HG03159 (cell line): ENCODE data around the gene DGLUCY.
"Not testable (repeated sequence)": the region's sequence is repeated elsewhere in the genome, so short reads cannot be mapped to it uniquely, and the experiment has no call there.

Experiments used
- ATAC-seq: cut with Tn5 transposase; IDR thresholded peaks from one replicate; pipeline ENCODE4 v1.9.1; 2021; ENCODE audit warnings: mild to moderate bottlenecking, moderate library complexity; ENCODE audit not compliant: unreplicated experiment

The DGLUCY gene

GRCh38 chr14:91255026-91255695 lies 141.3 kb downstream of the DGLUCY start:
- no peak for ATAC-seq

GRCh38 chr14:91256661-91257060 lies 142.8 kb downstream of the DGLUCY start:
- ATAC-seq = no peak

DNA sequence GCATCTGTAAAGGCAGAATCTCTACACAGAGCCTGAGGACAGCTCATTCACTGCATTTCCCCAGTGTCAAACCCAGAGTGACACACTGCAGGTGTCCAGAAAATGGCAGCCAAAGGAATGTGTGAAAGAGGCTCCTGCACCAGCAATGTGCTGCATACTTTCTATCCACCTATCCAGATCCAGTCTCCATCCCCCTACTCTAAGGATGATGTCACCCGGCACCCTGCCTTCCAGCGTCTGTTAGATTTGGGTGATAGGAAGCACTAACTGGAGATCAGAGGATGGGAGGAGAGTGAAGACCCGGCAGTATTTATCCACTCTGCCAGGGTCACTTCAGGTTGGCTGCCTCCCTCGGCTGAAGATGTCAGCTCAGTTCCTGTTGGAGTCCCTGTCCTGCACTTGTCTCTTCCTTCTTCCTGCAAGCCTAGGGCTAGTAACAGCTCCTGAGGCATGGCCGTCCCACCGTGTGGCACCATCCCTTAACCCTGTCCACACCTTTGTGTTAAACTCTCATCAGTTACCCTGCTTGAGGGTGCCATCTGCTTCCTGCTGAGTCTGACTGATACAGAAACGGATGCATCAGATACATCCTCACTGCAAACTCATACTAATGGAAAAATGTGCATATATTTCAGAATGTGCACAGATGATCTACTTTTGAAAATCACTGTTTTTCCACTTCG lies 143.6 kb downstream of the DGLUCY start:
- ATAC-seq = no peak

- no peak for ATAC-seq
These were observed 144.2 kb downstream of the DGLUCY start for GRCh38 chr14:91258011-91258618.

DNA sequence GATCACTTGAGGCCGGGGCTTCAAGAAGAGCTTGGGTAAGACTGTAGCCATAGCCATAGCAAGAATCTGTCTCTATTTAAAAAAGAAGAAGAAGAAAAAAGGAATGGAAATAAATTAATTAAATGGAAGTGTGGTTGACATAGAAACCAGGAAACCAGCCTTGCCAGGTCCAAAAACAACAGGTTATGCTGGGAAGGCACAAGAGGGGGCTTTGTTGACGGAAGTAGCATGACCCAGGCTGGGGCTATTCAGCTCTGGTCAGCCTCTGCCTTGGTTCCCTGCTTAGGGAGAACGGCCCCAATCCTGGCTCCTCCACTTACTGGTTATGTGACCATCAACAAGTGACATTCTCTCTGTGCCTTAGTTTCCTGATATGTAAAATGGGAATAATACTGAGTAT lies 145.0 kb downstream of the DGLUCY start:
- no peak for ATAC-seq

DNA sequence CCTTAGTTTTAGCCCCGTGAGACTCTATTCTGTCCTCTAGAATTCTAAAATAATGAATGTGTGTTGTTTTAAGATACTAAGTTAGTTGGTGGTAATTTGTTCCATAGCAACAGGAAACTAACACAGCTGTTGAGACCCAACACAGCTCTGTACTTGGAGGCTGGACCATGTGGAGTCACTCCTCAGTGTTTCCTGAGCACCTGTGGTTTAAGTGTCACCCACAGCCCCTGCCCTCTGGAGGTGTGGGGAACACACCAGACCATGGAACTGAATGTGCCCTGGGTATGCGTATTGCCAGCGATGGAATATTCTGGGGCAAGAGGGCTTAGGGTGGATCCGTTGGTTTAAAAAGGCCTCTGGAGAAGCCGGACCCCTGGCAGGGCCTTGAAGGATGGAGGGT lies 147.2 kb downstream of the DGLUCY start:
- ATAC-seq = no peak

- no peak for ATAC-seq
These were observed 148.2 kb downstream of the DGLUCY start for GRCh38 chr14:91261986-91262549.

DNA sequence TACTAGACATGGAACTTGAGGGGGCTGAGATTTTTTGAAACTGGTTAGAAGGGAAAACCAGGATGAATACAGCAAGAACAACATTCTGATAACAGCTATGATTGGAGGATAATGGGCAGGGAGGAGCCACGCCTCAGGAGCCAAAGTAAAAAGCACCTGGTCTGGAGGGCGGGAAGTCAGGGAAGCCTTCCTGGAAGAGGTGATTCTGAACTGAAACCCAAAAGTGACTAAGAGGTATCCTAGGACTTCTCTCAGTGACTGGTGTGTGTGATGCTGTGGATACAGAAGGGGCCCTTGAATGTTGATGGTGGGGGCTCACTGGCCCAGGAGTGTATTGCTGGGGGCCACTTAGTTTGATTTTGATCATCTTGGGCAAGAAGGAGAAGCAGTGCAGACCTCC lies 149.5 kb downstream of the DGLUCY start:
- ATAC-seq = no peak

DNA sequence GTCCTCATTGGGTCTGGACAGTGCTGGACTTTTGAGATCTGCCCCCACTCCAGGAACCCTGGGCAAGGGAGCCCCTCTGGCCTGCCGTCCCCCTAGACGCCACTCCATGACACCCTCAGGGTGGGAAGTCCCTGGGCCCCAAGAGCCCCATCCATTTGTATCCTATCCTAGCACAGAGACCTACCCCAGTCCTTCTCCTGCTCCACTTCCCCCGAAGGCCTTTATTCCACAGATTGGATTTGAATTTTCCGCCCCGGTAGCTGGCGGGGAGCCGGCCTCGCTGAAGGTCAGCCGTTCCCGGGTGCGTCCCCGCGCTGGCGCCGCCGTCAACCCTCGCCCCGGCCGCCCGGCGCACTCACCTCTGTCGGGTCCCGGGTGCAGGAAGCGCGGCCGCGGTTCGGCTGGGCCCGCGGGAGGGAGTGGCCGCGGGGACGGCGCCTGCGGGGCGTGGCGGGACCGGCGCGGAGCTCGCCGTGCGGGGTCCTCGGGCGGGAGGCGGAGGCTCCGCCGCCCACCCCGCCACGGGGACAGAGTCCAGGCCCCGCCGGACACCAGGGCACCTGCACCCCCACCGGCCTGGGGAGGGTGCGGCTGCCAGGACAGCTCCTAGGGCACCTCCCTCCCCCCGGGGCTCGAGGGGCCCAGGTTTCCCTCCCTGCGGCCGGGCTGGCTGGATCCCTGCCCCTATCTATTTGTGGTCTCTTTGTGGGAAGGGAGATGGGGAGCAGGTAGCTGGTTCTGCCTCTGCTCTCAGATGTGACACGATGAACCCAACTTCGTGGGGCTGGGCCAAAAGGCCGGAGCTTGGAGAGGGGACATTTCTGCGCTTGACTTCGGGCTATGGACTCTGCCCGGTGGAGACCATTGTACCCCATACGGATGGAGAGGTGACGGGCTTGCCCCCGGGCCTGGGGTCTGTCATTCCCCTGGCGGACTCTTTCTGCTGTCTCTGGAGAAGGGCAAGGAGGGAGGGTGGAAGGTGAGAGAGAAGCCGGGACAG lies 150.6 kb downstream of the DGLUCY start:
- no peak for ATAC-seq

DNA sequence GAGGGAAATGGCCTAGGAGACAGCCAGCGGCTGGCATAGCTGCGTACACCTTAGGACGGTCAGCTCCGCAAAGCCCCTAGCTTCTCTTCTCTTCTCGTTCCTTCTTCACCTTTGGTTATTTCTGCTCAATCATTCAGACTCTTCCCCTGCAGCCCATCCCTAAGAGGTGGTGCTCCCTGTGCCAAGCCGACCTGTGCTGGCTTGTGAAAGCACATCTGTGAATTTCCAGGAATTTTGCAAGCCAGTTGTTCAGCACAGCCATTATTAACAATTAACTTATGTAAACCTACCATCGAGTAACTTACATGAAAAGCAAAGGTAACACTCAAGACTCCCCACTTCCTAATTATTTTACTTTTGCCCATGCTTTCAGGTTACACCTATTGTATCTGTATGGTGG lies 151.5 kb downstream of the DGLUCY start:
- ATAC-seq = no peak

- ATAC-seq = not testable (repeated sequence)
These were observed 152.4 kb downstream of the DGLUCY start for GRCh38 chr14:91266276-91266675.

DNA sequence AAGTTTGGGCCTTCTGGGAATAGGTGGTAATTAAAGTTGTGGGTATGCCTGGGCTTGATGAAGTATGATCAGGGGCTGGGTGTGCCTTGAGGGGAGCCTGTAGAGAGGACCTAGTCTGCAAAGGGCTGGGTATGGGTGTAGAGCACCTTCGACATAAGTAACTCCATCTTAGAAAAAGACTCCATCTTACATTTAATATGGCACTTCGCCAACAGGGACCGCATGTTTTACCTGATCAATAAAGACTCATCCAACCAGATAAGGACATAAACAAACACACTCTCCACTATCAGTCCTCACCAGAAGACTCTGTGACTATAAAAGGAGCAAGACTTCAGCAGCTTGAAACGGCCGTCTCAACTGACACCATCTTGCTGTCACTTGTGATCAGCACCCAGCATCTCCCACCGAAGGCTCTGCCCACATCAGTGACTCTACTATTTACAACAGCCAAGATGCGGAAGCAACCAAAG lies 154.1 kb downstream of the DGLUCY start:
- no peak for ATAC-seq

GRCh38 chr14:91269076-91269991 lies 155.5 kb downstream of the DGLUCY start:
- no peak for ATAC-seq

DNA sequence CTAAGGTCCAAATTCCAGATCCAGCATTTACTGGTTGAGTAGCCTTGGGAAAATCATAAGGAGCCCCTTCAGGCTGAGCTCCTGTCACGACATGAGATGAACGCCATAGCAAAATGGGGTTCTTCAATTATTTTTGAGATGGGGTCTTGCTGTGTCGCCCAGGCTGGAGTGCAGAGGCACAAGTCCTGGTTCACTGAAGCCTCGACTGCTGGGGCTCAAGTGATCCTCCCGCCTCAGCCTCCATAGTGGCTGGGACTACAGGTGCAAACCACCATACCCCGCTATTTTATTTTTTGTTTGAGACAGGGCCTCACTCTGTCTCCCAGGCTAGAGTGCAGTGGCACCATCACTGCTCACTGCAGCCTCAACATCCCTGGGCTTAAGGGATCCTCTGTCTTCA lies 156.3 kb downstream of the DGLUCY start:
- no peak for ATAC-seq

GRCh38 chr14:91270619-91271018 lies 156.7 kb downstream of the DGLUCY start:
- ATAC-seq = no peak

GRCh38 chr14:91271639-91272038 lies 157.8 kb downstream of the DGLUCY start:
- no peak for ATAC-seq

DNA sequence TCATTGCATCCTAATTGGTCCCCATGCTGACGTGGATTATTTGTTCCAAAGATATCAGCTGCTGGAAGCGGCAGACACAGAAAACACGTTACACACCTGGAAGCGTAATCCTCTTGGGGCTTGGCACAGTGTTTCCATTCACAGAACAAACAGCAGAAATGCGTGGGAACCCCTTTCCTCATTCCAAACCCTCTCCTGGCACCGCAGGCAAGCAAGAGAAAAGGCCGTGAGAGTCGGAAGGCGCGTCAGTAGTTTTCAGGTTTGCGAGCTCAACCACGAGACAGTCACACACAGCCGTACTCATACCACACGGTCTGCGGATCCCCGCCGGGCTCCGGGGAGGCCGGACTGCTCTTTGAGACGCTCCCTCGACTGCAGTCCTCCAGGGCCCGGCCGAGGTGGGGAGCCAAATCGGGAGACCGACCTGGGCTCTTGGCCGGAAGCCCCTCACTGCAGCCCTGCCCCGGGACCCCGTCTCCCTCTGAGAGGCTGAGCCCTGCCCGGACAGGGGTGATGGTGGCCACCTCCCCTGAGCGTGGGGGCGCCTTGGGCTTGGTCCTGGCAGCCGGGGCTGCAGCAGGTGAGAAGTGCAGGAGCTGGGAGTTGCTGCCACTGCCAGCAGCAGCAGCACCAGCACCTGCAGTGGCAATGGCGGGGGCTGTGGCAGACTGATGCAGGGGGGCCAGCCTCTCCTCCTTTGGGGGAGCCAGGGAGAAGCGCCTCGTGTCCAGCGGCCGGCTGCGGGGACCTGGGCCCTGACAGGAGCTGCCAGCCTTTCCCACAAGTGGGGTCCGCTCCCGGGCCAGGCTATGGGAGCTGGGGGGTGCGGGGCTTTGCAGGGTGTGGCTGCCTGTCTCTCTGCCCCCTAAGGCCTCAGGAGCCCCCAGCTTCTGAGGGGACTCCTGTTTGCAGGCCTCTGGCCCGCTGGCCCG lies 158.7 kb downstream of the DGLUCY start:
- no peak for ATAC-seq

DNA sequence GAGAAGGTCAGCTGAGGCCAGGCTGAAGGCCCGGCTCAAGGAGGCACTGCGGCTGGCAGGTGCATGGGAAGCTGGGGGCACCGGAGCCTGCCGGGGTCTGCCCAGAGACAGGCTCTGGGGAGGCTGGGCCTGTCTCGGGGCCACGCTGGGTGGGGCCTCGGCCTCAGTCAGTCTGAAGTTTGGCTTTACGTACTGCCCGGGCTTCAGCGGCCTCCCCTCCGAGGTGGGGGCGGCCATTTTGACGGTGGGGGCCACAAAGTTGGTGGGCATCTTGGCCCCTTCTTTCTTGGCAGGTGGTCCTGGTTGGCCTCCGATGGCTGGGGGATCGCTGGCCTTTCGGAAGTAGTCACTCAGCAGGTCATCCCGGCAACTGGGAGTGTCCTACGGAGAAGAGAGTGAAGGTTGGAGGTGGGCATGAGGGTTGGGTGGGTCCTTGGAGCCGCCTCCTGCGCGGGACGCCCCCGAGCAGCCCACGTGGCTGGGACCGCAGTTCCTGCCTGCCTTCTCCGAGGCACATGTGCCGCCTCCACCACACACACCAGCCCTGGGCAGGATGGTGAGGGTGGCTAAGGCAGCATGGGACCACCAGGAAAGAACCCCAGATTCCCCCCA lies 159.5 kb downstream of the DGLUCY start:
- ATAC-seq = no peak
